T-helper 1 cell treated with Interleukin-12 subunit alpha and Interleukin-12 subunit beta and Interleukin-4 antibody, amounts not matched to agents 30 μg/mL and 1 μg/mL, for 36 hours (primary cell): ENCODE data around the gene GNB1.

Source experiments
- H3K27ac Mint-ChIP-seq: one replicate; pipeline ENCODE4 v1.8.0; 2021; ENCODE audit warnings: mild to moderate bottlenecking, mixed read lengths
- H3K27me3 Mint-ChIP-seq: one replicate; pipeline ENCODE4 v1.8.0; 2021; ENCODE audit warnings: low read depth, mixed read lengths
- H3K36me3 Mint-ChIP-seq: one replicate; pipeline ENCODE4 v1.8.0; 2021; ENCODE audit warnings: low read depth, mixed read lengths
- H3K4me1 Mint-ChIP-seq: one replicate; pipeline ENCODE4 v1.8.0; 2021; ENCODE audit warnings: low read depth, mixed read lengths
- H3K4me3 Mint-ChIP-seq: one replicate; pipeline ENCODE4 v1.8.0; 2021; ENCODE audit warnings: mild to moderate bottlenecking, moderate library complexity, mixed read lengths
- H3K9me3 Mint-ChIP-seq: one replicate; pipeline ENCODE4 v1.8.0; 2021; ENCODE audit warnings: mixed read lengths

Gene GNB1

DNA sequence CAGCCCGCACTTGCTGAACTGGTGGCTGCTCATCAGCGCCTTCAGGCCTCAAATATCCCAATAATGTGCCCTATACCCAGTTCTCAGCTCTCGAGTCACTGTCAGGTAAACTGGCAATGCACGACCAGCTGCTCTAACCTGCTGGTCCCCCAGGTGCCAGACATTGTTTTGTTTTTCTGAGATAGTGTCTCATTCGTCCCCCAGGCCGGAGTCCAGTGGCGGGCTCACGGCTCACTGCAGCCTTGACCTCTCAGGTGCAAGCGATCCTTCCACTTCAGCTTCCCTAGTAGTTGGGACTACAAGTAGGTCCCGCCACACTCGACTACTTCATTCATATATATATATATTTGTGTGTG is 111.6 kb downstream of the GNB1 start:
- Mint-ChIP-seq H3K27ac (peak overlapping the region; percentile 95), H3K9me3 (no peaks in the 10 kb centered on the region), H3K36me3 (peaks cover 11% of the 10 kb centered on the region), H3K27me3 (no peaks in the 10 kb centered on the region), H3K4me3 (peak overlapping the region; percentile 80), H3K4me1 (peaks cover 52% of the 10 kb centered on the region)

DNA sequence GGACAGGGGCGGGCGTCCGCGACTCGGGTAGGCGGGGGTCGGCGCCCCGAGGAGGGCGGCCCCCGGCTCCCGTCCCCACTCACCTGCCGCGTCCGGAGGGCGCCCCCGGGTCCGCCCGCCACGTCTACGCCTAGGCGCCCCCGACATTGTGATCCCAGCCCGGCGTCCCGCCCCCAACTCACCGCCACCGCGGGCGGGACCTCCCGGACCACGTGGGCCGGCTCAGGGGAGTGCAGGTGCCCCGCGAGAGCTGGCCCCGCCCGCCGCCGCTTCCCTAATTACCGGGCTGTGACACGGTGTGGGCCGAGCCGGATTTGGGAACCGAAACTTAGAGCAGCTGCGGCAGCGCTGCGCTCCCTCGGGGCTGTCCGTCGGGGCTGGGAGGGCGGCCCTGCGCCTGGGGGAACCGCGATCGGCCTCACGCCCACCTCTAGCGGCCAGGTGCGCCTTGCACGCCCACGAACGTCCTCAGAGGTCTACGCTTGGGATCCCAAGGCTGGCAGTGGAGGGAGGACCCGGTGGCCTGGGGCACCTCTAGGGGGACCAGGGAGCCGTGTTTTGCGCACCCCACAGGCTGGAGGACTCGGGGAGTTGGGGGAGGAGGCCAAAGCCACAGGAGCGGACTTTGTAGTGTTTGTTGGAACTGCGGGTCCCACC is 112.1 kb downstream of the GNB1 start:
- Mint-ChIP-seq H3K27ac (peak overlapping the region; percentile 95), H3K27me3 (no peaks in the 10 kb centered on the region), H3K4me1 (peaks cover 52% of the 10 kb centered on the region), H3K9me3 (no peaks in the 10 kb centered on the region), H3K36me3 (peaks cover 11% of the 10 kb centered on the region), H3K4me3 (peak overlapping the region; percentile 80)

DNA sequence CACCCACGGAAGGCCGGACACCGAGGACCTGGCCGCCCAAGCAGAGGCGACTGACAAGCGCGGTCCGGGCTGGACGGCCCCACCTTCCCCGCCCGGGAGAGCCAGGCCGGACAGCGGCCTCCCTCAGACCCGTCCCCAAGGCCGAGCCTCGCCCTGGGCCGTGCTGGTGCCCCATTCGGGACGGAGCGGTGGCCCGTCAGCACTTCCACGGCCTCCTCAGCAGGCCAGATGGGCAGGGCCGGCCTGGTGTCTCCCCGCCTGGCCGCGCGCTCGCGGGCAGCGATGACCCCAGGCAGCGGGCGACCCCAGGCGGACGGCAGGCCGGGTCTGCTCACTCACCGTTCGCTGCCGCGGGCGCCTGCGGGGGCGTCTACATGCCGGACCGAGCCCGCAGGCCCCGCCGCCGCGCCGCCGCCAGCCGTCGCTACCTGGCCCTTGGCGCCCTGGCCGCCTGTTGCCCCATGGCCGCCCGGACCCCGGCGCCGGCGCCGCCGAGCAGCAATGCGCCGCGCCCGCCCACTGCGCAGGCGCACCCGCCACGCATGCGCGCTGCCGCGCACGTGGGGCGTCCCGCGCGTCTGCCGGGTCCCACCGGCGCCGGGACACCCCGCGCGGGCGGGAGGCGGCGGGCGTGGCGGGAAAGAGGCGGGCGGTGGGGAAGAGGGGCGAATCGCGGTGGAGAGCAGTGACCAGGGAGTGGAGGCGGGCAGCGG is 112.8 kb downstream of the GNB1 start, which contains the start of gene NADK:
TSS of gene NADK (minus strand) at position 521 of the 713 bp plus-strand sequence. CDS start 13,064 bp downstream, outside the sequence.
- peak within 1 kb of the TSS; percentile 86 for H3K4me3 Mint-ChIP-seq
- H3K9me3 Mint-ChIP-seq, result no peaks in the 10 kb centered on the region
- peaks cover 11% of the 10 kb centered on the region for H3K36me3 Mint-ChIP-seq
- peak within 1 kb of the TSS; percentile 95 for H3K27ac Mint-ChIP-seq
- H3K27me3 Mint-ChIP-seq, result no peaks in the 10 kb centered on the region
- H3K4me1 Mint-ChIP-seq, result peaks cover 48% of the 10 kb centered on the region

DNA sequence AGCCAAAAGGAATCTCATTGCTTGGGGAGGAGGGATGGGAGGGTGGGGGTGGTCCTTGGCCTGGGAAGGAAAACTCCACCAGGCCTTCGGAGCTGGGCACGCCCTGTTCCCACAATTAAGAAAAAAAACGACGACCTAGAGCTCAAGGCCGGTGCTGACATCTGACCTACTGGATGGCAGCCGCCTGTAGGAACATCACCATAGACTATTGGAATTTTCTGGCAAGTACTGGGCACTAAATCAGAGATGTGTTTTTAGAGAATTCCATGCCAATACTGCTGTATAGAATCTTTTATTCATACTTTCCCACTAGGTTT is 113.3 kb downstream of the GNB1 start:
- H3K36me3 Mint-ChIP-seq, result peaks cover 13% of the 10 kb centered on the region
- no peaks in the 10 kb centered on the region for H3K9me3 Mint-ChIP-seq
- H3K27ac Mint-ChIP-seq, result peak overlapping the region; percentile 79
- peaks cover 47% of the 10 kb centered on the region for H3K4me1 Mint-ChIP-seq
- peak overlapping the region; percentile 86 for H3K4me3 Mint-ChIP-seq
- H3K27me3 Mint-ChIP-seq, result no peaks in the 10 kb centered on the region

DNA sequence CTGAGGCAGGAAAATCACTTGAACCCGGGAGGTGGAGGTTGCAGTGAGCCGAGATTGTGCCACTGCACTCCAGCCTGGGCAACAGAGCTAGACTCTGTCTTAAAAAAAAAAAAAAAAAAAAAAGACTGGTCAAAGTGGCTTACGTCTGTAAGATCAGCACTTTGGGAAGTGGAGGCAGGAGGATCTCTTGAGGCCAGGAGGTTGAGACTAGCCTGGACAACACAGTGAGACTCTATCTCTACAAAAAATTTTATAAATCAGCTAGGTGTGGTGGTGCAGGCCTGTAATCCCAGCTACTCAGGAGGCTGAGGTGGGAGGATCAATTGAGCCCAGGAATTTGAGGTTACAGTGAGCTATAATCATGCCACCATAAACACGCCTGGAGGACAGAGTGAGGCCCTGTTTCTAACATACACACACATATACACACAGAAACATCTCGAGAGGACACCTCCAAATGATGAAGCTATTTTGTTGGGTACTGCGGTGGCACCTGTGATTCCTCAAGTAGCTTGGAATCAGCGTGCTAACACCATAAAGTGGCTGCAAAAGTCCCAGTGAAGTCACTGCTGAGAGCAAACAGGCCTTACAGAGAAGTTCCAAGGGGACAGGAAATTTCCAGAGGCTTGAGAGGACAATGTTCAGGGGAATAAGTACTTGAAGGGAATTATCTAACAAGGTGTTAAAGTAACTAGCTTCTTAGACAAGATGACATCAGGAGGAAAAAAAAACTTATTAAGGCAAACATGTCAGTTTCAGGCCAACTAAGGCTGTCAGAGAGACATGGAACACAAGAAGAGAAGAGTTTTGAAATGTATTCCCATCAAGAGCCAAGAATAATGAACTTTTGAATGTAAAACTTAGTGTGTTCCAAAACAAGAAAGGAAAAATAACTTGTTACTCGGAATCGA is 114.0 kb downstream of the GNB1 start:
- H3K27me3 Mint-ChIP-seq, result no peaks in the 10 kb centered on the region
- H3K9me3 Mint-ChIP-seq, result no peaks in the 10 kb centered on the region
- peak overlapping the region; percentile 79 for H3K27ac Mint-ChIP-seq
- peaks cover 47% of the 10 kb centered on the region for H3K4me1 Mint-ChIP-seq
- H3K4me3 Mint-ChIP-seq, result peak overlapping the region; percentile 86
- H3K36me3 Mint-ChIP-seq, result peaks cover 19% of the 10 kb centered on the region

DNA sequence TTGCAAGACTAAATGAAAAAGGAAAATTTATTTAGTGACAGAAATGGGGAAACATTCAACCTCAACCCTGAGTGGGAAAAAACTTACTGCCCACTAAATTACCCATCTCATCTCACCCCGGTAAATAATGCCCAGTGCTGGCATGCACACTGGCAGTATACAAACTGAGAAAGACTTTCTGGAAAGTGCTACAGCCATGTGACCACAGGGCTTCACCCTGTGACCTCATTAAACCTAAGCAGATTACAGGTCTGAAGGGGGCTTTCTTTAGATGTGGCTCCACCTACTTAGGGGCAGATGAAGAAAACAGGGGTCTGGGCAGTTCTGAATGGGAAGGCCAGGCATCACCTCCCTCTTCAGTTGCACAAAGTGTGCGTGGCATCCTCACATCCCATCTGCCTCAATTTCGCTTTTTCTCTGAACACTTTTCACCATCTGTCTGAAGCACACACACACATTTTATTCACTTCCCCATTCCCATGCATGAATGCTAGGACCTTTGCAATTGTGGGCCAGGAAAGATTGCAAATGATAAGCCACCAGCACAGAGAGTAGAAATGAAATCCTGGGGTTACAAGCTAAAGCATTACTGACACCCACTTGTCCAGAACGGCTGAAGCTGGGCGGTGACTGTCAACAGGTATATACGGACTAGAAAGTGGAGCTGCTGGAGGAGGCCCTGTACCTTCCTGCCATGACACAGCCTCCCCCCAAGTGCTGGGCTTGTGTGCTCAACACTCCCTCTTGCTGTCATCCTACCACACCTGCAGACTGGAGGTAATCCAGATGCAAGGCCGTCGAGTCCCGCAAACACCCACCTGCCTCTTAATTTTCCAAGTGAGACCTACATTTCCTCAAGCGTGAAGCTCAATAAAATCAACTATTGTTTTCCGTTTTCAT is 115.3 kb downstream of the GNB1 start:
- Mint-ChIP-seq H3K9me3 (peaks cover 6% of the 10 kb centered on the region), H3K4me3 (peak overlapping the region; percentile 51)

DNA sequence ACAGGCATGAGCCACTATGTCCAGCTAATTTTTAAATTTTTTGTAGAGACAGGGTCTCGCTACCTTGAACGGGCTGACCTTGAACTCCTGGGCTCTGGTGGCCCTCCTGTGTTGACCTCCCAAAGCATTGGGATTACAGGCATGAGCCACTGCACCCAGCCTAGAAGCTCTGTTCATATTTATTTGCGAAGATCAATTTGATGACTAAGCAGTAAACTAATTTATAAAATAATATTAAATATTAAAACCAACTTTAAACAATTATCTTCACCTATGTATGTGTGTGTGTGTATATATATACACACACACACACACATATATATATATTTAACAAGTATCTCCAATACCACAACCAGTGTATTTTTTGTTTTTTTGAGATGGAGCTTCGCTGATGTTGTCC is 117.0 kb downstream of the GNB1 start:
- no peaks in the 10 kb centered on the region for H3K27me3 Mint-ChIP-seq
- H3K27ac Mint-ChIP-seq, result no peak overlapping the region
- peaks cover 20% of the 10 kb centered on the region for H3K4me1 Mint-ChIP-seq
- peaks cover 38% of the 10 kb centered on the region for H3K36me3 Mint-ChIP-seq
- peaks cover 10% of the 10 kb centered on the region for H3K9me3 Mint-ChIP-seq
- no peak overlapping the region for H3K4me3 Mint-ChIP-seq

More for the DNA sequence above, 115.3 kb downstream of the GNB1 start:
- Mint-ChIP-seq H3K27me3 (no peaks in the 10 kb centered on the region), H3K27ac (peak overlapping the region; percentile 28), H3K4me1 (peaks cover 34% of the 10 kb centered on the region), H3K36me3 (peaks cover 28% of the 10 kb centered on the region)

DNA sequence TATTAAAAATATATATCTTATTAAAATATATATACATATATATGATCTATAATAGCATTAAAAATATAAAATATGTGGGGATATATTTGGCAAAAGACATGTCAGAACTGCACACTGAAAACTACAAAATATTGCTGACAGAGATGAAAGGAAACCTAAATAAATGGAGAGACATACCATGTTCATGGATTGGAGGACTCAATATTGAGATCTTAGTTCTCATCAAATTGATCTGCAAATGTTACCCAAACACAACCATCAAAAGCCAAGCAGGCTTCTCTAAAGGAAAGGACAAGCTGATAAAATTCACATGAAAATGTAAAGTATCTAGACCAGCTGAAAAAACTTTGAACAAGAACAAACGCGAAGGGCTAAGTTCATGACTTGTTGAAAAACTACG is 119.8 kb downstream of the GNB1 start:
- Mint-ChIP-seq H3K9me3 (peaks cover 14% of the 10 kb centered on the region), H3K27ac (no peak overlapping the region), H3K27me3 (no peaks in the 10 kb centered on the region), H3K36me3 (peaks cover 42% of the 10 kb centered on the region), H3K4me1 (peaks cover 14% of the 10 kb centered on the region), H3K4me3 (no peak overlapping the region)

DNA sequence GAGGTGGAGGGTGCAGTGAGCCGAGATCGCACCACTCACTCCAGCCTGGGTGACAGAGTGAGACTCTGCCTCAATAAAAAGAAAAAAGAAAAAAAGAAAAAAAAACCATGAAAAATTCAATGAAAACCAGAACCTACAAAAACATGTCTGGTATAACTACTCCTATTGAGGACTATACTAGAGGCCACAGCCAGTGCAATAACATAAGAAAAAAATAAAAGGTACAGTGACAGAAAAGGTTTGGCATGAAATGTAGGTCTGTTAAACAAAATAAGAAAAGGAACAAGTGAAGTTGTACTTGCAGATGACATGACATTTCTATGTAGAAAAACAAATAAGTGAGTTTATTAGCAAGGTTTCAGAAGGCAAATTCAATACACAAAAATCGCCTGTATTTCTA is 120.8 kb downstream of the GNB1 start:
- Mint-ChIP-seq H3K36me3 (peaks cover 35% of the 10 kb centered on the region), H3K9me3 (peaks cover 14% of the 10 kb centered on the region), H3K27me3 (no peaks in the 10 kb centered on the region), H3K4me3 (no peak overlapping the region), H3K4me1 (peaks cover 5% of the 10 kb centered on the region), H3K27ac (no peak overlapping the region)

DNA sequence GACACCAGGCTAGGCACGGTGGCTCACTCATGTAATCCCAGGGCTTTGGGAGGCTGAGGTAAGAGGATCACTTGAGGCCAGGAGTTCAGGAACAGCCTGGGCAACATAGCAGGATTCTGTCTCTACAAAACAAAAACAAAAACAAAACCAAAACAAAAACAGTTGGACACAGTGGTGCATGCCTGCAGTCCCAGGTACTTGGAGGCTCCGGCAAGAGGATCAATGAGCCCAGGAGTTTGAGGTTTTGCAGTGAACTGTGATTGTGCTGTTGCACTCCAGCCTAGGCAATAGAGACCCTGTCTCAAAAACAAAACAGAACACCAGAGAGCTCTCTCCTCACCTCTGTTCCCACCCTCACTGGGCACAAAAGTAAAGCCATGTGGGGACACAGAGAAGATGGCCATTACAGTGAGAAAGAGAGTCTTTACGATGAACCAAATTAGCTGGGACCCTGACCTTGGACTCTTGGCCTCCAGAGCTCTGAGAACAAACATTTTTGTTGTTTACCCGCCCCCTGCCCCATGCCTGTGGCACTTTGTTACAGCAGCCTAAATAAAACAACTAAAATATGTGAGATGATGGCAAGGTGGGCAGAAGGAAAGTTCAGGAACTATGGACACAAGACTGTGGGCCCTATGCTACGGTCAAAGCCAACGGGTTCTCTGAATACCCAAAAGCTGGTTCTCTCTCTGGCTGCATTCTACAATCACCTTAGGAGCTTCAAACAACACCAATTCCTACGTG is 122.5 kb downstream of the GNB1 start:
- Mint-ChIP-seq H3K4me3 (no peak overlapping the region), H3K36me3 (peaks cover 40% of the 10 kb centered on the region), H3K9me3 (peaks cover 14% of the 10 kb centered on the region), H3K27ac (no peak overlapping the region), H3K27me3 (no peaks in the 10 kb centered on the region), H3K4me1 (peaks cover 5% of the 10 kb centered on the region)

DNA sequence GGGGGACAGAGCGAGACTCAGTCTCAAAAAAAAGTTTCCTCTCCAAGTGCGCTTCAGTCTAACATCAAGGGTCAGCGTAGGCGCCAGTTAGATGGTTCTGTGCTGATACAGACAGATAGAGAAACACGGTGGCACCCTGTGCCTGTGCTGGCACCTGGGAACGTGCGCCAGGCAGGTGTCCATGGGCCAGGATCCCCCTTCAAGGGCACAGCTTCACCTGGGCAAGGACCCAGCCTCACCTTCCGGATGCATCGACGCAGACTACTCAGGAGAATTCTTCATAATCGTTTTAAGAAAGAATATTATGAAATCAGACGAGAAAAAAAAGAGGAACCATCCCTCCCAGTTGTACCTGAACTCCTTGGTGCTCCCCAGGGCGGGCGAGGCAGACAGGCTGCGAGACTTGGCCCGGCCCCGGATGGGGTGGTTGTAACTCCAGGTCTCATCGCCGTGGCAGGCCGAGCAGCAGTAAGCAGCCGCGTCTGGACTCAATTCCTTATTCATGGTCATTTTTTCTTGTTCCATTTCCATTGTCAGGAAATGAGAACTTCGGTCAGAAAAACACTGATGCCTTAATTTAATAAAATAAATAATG is 125.9 kb downstream of the GNB1 start:
- H3K36me3 Mint-ChIP-seq, result peaks cover 29% of the 10 kb centered on the region
- peaks cover 5% of the 10 kb centered on the region for H3K4me1 Mint-ChIP-seq
- H3K4me3 Mint-ChIP-seq, result no peak overlapping the region
- no peaks in the 10 kb centered on the region for H3K27me3 Mint-ChIP-seq
- H3K27ac Mint-ChIP-seq, result no peak overlapping the region
- H3K9me3 Mint-ChIP-seq, result peaks cover 5% of the 10 kb centered on the region

DNA sequence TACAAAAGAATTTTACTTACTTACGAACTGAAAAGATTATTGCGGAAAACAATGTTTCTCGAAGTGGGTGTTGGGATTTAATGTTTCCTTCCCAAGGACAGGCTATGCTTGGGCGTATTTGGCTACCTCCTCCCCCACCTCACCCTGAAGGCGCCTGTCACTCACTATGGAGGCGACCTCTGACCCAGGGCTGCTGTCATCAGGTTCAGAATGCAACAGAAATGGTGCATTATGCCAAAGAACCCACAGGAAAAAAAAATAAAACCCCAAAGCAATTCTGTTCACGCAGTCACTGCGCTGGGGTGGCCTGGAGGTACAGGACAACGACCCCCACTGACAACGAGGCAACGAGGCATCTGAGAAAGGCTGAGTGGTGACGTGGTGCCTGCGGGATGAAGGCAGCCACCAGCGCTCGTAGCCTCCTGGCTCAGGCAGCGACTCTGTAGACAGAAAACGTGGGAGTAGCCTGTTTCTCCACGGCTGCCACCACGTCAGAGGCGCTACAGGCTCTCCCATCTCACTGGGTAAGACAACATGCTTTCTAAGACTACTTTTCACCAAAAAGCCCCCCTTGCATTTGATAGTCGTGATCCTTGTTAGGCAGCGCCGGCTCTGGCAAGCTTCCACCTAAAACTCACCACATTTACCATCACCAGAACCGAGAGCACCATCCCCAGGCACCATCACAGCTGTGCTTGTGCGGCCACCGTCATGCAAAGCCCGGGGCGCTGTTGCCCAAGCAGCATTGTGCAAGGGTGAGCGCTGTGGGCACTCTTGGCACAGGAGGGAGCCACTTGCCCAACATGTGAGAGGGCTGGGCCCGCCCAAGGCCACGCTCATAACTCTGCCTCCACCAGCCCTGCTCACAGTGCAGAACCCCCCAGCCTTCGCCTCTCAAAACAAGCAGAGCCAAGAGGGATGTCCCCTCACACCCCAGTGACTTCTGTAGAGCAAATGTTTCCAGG is 126.9 kb downstream of the GNB1 start:
- no peak overlapping the region for H3K27ac Mint-ChIP-seq
- peaks cover 5% of the 10 kb centered on the region for H3K9me3 Mint-ChIP-seq
- H3K36me3 Mint-ChIP-seq, result peaks cover 23% of the 10 kb centered on the region
- no peaks in the 10 kb centered on the region for H3K27me3 Mint-ChIP-seq
- H3K4me1 Mint-ChIP-seq, result peaks cover 5% of the 10 kb centered on the region
- H3K4me3 Mint-ChIP-seq, result no peak overlapping the region
